ENCODE results near the gene PPCDC.
"Not testable (repeated sequence)": the region's sequence is repeated elsewhere in the genome, so short reads cannot be mapped to it uniquely, and the experiment has no call there.

The PPCDC gene

DNA sequence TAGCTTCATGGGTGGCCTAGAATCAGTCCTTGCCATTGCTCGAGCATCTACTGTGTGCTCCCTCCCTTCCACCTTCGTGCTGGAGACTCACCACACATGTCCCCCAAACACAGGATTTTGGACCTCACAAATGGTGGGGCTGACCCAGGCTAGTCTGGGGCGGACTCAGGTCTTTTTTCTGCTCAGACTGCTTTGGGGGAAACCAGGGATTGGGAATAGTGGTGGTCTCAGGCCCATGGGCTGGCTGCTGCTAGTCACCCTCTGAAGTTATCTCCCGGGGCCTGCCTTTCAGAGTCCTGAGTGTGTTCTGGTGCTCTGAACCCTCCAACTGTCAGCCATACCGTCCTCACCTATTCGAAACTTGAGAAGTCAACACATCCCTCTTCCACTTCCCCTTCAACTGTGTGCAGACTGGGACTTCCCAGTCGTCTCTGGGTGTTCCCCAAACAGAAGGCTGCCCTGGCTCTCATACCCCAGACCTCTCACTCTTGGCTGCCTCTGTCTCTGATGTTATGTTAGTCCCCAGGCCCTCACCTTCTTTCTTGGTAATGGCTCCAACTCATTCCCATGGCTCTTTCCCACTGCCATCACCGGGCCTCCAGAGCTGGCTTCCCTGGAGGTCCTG lies 46.0 kb downstream of the PPCDC start:
- DNase-seq, result no peak

DNA sequence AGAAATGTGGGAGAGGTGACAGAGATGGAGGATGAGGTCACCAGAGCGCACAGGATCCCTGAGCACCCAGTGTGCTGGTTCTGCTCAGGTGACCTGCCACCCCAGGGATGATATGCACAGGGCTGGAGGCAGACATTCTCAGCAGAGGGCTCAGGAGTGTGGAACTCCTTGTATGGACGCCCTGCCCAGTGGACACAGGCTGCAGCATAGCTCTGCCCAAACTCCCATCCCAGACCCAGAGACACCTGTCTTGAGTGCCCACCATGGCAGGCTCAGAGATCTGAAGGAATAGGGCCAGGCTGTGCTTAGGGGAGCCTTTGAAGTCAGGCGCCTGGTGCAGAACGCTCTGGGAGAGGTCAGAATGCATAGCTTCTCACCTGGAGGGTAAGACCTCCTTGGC lies 47.3 kb downstream of the PPCDC start:
- no peak for DNase-seq

GRCh38 chr15:75073197-75073596 lies 49.8 kb downstream of the PPCDC start:
- DNase-seq, result no peak

DNA sequence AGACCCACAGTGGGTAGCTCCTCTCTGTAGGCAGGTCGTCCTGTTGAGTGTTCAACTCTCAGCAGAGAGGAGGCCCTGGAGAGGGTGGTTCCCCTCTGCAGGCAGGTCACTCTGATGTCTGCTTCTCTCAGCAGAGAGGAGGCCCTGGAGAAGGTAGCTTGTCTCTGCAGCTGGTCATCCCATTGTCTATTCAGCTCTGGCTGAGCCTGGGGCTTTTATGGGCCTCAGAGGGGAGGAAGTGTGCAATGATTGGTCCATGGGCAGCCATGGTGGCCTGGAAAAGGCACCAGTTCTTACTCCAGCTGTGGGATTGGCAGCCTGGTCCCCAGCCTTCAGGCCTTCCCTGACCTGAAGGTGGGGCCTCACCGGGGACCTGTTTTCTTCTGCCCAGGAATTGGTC lies 52.9 kb downstream of the PPCDC start:
- no peak for DNase-seq

- DNase-seq, result not testable (repeated sequence)
Measured at GRCh38 chr15:75077551-75077961, 54.2 kb downstream of the PPCDC start.

- DNase-seq, result no peak
Measured at GRCh38 chr15:75081150-75081549, 57.8 kb downstream of the PPCDC start.

- DNase-seq, result no peak
Measured at GRCh38 chr15:75082689-75083088, 59.3 kb downstream of the PPCDC start.

GRCh38 chr15:75085708-75086107 lies 62.3 kb downstream of the PPCDC start:
- not testable (repeated sequence) for DNase-seq

DNA sequence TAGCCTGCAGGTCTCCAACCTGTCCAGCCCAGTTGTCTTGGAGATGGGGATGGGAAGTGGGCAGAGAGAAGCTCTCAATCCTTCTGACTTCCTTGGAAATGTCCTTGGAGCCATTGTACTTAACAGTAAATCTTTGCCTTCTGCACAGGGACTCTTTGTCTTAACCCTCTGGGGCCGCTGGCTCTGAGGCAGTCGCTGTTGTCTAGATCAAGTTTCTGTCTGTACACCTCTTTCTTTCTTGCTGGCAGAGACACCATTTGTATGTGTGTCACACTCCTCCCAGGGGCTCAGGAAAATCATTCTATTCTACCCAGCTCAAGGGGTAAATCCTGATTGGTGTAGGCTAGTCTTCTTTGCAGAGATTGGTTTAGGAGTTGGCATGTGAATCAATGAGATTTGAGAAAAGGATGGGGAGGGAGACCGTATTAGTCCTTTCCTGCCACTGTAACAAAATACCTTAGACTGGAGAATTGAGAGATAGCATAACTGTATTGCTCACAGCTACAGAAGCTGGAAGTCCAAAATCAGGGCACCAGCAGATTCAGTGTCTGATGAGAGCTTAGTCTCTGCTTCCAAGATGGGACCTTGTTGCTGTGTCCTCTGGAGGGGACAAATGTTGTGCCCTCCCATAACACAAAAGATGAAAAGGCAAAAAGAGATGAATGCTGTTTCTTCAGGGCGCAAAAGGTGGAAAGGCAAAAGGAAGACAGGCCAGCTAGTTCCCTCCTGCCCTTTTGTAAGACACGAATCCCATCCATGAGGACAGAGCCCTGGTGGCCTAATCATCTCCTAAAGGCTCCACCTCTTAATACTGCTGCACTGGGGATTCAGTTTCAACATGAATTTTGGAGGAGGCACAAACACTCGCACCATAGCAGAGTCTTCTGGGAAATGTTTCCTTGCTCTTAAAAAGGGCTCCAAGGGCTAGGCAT lies 66.3 kb downstream of the PPCDC start:
- no peak for DNase-seq

DNA sequence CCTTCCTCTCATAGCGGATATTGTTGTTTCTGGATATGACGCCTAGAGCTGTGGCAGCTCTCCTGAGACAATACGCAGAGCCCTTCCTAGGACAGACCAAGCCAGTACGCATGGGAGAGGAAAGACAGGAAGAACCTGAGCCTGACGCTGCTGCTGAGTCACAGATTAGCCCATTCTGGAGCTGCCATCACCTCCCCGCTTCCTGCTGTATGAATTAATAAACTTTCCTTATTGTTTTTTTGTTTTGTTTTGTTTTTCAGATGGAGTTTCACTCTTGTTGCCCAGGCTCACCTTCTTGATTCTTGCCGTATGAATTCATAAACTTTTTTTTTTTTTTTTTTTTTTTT lies 67.0 kb downstream of the PPCDC start:
- DNase-seq, result no peak

- no peak for DNase-seq
Measured at GRCh38 chr15:75091814-75092213, 68.4 kb downstream of the PPCDC start.

GRCh38 chr15:75094961-75095478 lies 71.6 kb downstream of the PPCDC start:
- not testable (repeated sequence) for DNase-seq

GRCh38 chr15:75095594-75095993 lies 72.2 kb downstream of the PPCDC start:
- DNase-seq, result no peak

DNA sequence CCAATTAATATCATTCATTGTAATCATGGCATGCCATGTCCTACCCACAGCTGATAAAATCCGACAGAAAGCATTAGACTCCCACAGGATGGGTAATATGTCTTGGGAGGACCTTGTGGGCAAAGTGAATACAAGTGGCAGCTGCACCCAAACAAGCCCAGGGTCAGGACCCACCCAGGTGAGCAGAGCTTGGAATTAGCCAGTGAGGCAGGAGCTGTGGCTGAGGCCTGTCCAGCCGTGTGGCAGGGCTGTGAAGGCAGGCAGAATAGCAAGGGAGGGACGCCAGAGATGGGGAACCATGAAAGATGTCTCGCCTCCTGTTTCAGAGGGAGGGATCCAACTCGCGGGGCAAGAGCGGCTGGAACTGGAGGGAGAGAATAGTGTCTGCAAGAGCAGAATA lies 74.5 kb downstream of the PPCDC start:
- DNase-seq, result no peak

DNA sequence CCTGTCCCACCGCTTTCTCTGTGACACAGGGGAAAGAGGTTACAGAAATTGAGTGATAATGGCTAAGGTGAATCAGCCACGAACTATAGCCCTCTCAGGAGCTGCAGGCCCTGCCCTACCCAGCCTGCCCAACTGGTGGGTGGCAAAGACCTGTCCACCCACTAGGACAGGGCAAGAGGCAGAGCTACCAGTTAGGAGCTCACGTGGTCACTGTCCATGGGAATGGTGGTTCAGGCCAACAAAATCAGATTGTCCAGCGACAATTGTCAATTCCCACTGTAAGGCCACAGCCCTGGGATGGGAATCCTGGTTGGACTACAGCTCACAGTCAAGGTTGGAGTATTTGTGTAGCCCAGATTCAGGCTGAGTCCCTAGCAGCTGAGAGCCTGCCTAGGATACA lies 75.0 kb downstream of the PPCDC start:
- no peak for DNase-seq
